DND-41 (cell line): ENCODE measurements around the gene JPH3.

Experiments used
- ATAC-seq: fragments of 200-7000 bp; cut with Tn5 transposase; 3 replicates; pipeline ENCODE4 v1.9.1; 2021; ENCODE audit warnings: low read depth; ENCODE audit not compliant: insufficient read depth
- DNase-seq: peaks from one replicate; pipeline ENCODE4 v3.0.0-alpha.2; 2020
- H2AFZ ChIP-seq: 2 replicates; pipeline ENCODE4 v1.6.0; 2012; ENCODE audit warnings: low read depth, low read length
- H3K27ac ChIP-seq: 2 replicates; pipeline ENCODE4 v1.5.1; 2012; ENCODE audit warnings: low read length, inconsistent platforms
- H3K27me3 ChIP-seq: fragments of 200-600 bp; sonication (generic); 2 replicates; pipeline ENCODE4 v1.6.0; 2012; ENCODE audit warnings: low read length, mild to moderate bottlenecking, inconsistent platforms; ENCODE audit not compliant: insufficient read depth, poor library complexity
- H3K36me3 ChIP-seq: 2 replicates; pipeline ENCODE4 v1.5.1; 2012; ENCODE audit warnings: low read length, inconsistent platforms; ENCODE audit not compliant: insufficient read depth
- H3K4me1 ChIP-seq: 2 replicates; pipeline ENCODE4 v1.5.1; 2012; ENCODE audit warnings: mild to moderate bottlenecking, low read length; ENCODE audit not compliant: insufficient read depth
- H3K4me2 ChIP-seq: 2 replicates; pipeline ENCODE4 v1.6.0; 2012; ENCODE audit warnings: mild to moderate bottlenecking, moderate library complexity, low read length, inconsistent platforms; ENCODE audit not compliant: insufficient read depth
- H3K4me3 ChIP-seq, 2 experiments: fragments of 200-600 bp in 1 of 2; shearing (Covaris generic) in 1 of 2; 2 replicates each; pipeline ENCODE4 v1.5.1; 2012 to 2016; ENCODE audit warnings: inconsistent platforms in 2 of 2, low read length in 2 of 2, mild to moderate bottlenecking in 2 of 2, low read depth in 1 of 2, moderate library complexity in 1 of 2
- H3K79me2 ChIP-seq: 2 replicates; pipeline ENCODE4 v1.6.0; 2012; ENCODE audit warnings: low read length, inconsistent platforms; ENCODE audit not compliant: insufficient read depth
- H3K9ac ChIP-seq: 2 replicates; pipeline ENCODE4 v1.6.0; 2012; ENCODE audit warnings: low read depth, mild to moderate bottlenecking, inconsistent platforms, low read length, moderate library complexity
- H3K9me3 ChIP-seq: 2 replicates; pipeline ENCODE4 v1.5.1; 2012; ENCODE audit warnings: low read length, moderate library complexity, mild to moderate bottlenecking, inconsistent platforms; ENCODE audit not compliant: insufficient read depth, severe bottlenecking
- H4K20me1 ChIP-seq: 2 replicates; pipeline ENCODE4 v1.6.0; 2012; ENCODE audit warnings: low read length; ENCODE audit not compliant: insufficient read depth
- CTCF ChIP-seq: IDR thresholded peaks from 2 replicates; pipeline ENCODE4 v1.5.1; 2012; ENCODE audit warnings: borderline replicate concordance, low read length, moderate library complexity, mild to moderate bottlenecking; ENCODE audit not compliant: poor library complexity, severe bottlenecking; ENCODE audit errors: extremely low read depth
- EZH2 ChIP-seq: IDR thresholded peaks from 3 replicates; pipeline ENCODE4 v1.6.1; 2012; ENCODE audit warnings: borderline replicate concordance, low read depth, mild to moderate bottlenecking, moderate library complexity, low read length, inconsistent platforms; ENCODE audit not compliant: severe bottlenecking

JPH3 gene

GRCh38 chr16:87657621-87658192, 55.4 kb downstream of the JPH3 start:
- Histone ChIP-seq H3K27me3 (no peaks in the 10 kb centered on the region), H3K9me3 (no peaks in the 10 kb centered on the region), H3K9ac (no peak overlapping the region), H3K79me2 (no peaks in the 10 kb centered on the region), H3K36me3 (no peaks in the 10 kb centered on the region), H3K4me1 (no peaks in the 10 kb centered on the region), H2AFZ (no peak overlapping the region), H3K27ac (no peak overlapping the region), H4K20me1 (peaks cover 8% of the 10 kb centered on the region), H3K4me2 (no peak overlapping the region), H3K4me3 (no peak overlapping the region)
- peak; percentile 44; the same call in 1 of the 3 replicates for ATAC-seq
- TF ChIP-seq CTCF, result no peak
- DNase-seq, result no peak

- Histone ChIP-seq H3K9ac (no peak overlapping the region), H3K27me3 (no peaks in the 10 kb centered on the region), H2AFZ (no peak overlapping the region), H4K20me1 (peaks cover 8% of the 10 kb centered on the region), H3K9me3 (no peaks in the 10 kb centered on the region), H3K36me3 (no peaks in the 10 kb centered on the region), H3K4me2 (no peak overlapping the region), H3K4me1 (no peaks in the 10 kb centered on the region), H3K4me3 (no peak overlapping the region), H3K27ac (no peak overlapping the region), H3K79me2 (no peaks in the 10 kb centered on the region)
- ATAC-seq (no peak), DNase-seq (no peak)
- TF ChIP-seq CTCF (no peak), EZH2 (no peak)
Observed at GRCh38 chr16:87658564-87659225, 56.4 kb downstream of the JPH3 start.

GRCh38 chr16:87661561-87661960, 59.3 kb downstream of the JPH3 start:
- no peak overlapping the region for H2AFZ ChIP-seq
- H3K4me3 ChIP-seq, result no peak overlapping the region
- H3K27me3 ChIP-seq, result no peaks in the 10 kb centered on the region
- no peaks in the 10 kb centered on the region for H3K79me2 ChIP-seq
- no peak overlapping the region for H3K9ac ChIP-seq
- no peaks in the 10 kb centered on the region for H3K4me1 ChIP-seq
- H3K9me3 ChIP-seq, result no peaks in the 10 kb centered on the region
- peaks cover 8% of the 10 kb centered on the region for H4K20me1 ChIP-seq
- H3K36me3 ChIP-seq, result no peaks in the 10 kb centered on the region
- peak; percentile 26 for TF ChIP-seq CTCF
- TF ChIP-seq EZH2, result no peak
- ATAC-seq, result peak; percentile 76
- no peak overlapping the region for H3K27ac ChIP-seq
- no peak overlapping the region for H3K4me2 ChIP-seq
- DNase-seq, result peak; percentile 64
